GM15510 (cell line): ENCODE measurements around the gene SPSB1.

Experiments
- POLR2A ChIP-seq: IDR thresholded peaks from 3 replicates; pipeline ENCODE4 v1.6.1; 2011; ENCODE audit warnings: borderline replicate concordance; ENCODE audit not compliant: insufficient read length; ENCODE audit errors: extremely low read depth

SPSB1 gene

DNA sequence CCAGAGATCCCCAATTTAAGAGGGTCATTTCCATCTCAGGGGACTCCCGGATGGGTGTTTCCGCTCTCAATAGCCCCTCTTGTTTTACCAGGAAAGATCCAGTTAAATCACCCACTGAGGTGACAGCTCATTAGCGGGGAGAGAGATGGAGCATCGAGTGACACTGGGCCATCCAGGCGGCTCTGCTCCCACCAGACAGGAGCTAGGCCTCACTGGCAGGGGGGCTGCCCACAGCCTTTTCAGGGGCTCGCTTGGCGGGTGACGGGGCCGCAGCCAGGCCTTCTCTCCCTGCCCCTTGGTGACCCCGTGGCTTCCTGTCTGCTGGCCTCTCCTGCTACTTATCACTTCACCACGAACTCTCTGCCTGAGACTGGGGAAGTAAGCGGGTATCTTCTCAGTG is 26.7 kb upstream of the SPSB1 start:
- TF ChIP-seq POLR2A: no peak

DNA sequence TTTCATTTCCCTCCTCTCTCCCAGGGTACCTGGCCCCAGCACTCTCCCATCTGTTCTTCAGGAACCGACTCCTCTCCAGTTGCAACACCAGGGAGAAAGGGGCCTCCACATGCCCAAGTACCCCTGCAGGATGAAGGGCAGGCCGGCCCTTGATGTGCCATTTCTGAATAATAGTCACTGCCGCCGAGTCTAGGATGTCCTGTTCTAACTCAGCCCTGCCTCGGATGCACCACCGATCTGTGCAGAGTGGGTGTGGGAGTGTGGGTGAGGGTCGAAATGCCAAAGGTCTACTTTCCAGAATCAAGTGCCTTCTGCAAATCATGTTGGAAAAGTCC is 25.4 kb upstream of the SPSB1 start:
- TF ChIP-seq POLR2A: no peak

DNA sequence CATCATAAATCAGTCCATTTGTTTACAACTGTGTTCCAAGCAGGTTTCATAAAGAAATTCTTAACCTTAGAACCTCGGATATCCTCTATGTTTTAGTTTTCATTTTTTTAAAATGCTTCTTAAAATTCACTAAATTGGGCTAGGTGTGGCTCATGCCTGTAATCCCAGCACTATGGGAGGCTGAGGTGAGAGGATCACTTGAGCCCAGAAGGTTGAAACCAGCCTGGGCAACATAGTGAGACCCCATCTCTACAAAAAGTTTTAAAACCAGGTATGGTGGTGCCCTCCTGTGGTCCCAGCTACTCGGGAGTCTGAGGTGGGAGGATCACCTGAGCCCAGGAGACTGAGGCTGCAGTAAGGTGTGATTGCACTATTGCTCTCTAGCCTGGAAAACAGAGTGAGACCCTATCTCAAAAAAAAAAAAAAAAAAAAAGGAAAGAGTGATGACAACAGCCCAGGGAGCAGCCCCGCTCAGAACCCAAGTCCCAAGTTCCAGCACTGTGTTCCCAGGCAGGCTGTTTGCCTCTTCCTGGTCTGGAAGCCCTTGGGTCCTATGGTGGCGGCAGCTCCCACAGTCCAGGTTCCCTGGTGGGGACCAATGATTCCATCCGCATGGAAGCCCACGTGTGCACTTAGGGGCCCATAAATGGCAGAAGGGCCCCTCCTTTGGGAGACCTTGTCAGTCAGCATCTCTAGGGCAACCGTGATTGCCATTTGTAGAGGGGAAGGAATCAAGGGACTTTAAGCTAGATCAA is 24.7 kb upstream of the SPSB1 start:
- no peak for TF ChIP-seq POLR2A

- TF ChIP-seq POLR2A: no peak
Observed at GRCh38 chr1:9269078-9269501, 23.6 kb upstream of the SPSB1 start.

DNA sequence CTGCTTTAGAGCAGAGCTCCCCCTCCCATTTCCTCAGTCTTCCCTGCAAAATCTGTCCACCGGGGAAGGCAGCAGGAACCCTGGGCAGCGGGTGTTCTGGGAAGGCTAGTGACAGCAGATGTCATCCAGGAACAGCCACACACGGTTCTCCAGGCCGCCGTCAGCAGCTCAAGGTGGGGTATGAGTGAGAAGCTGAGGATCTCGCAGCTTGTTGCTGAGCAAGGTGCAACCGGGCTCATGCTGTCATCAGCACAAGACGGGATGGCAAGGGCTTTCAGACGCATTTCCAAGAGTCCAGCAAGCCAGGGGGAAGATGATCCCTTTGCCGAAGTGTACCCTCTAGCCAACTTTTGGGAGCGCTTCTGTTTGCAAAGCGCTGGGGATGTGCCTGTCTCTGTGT is 23.0 kb upstream of the SPSB1 start:
- TF ChIP-seq POLR2A: no peak

- no peak for TF ChIP-seq POLR2A
Observed at GRCh38 chr1:9270290-9270883, 22.3 kb upstream of the SPSB1 start.

GRCh38 chr1:9271283-9271682 is 21.4 kb upstream of the SPSB1 start:
- TF ChIP-seq POLR2A: no peak

- no peak for TF ChIP-seq POLR2A
Observed at GRCh38 chr1:9271861-9272595, 20.7 kb upstream of the SPSB1 start.

- no peak for TF ChIP-seq POLR2A
Observed at GRCh38 chr1:9273177-9273576, 19.5 kb upstream of the SPSB1 start.

DNA sequence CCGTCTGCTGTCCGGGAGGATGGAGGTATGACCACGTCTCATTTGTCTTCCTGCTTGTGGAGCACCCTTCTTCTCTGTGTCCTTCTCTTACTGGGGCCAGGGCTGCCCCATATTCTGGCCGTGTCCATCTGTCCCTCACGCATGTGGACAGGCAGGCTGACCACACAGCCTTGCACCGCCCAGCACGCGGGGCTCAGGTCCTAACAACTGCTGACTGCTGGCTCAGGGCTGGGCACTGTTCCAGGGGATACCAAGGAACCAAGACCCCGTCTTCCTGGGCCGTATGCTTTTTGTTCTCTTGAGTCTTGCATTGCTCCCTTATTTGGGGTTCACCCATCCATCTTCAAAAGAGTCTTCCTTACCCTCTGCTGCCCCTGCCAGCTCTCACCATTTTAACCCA is 17.5 kb upstream of the SPSB1 start:
- no peak for TF ChIP-seq POLR2A

DNA sequence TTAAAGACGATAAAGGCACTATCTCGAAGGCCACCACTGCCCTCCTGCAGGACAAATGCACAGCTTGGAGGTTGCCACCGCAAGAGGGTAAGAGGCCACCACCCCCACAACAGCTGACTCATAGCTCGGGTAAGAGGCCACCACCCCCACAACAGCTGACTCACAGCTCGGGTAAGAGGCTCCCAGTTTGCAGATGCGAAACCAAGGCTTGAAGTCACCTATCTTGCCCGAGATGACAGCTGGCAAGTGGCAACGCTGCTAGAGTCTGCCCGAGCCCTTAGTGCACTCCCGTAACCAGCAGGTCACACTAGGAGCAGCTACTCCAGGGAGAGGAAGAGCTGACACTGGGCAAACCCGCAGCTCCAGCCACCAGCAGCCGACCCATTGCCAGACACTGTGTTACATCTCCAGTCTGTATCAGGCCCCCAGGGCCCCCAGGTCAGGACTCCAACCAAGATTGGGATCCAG is 17.1 kb upstream of the SPSB1 start:
- no peak for TF ChIP-seq POLR2A

GRCh38 chr1:9278116-9278515 is 14.6 kb upstream of the SPSB1 start:
- TF ChIP-seq POLR2A: no peak

- no peak for TF ChIP-seq POLR2A
Observed at GRCh38 chr1:9278585-9279153, 14.0 kb upstream of the SPSB1 start.

- TF ChIP-seq POLR2A: no peak
Observed at GRCh38 chr1:9279172-9279840, 13.4 kb upstream of the SPSB1 start.
